HEK293 (cell line): ENCODE data around the gene POLD1.

Source experiments
- GLIS1 ChIP-seq: fragments of 450-650 bp; formaldehyde crosslinking; IDR thresholded peaks from 2 replicates; pipeline ENCODE4 v1.5.1; 2016; ENCODE audit warnings: missing biosample characterization, missing genetic modification characterization
- TCF7L2 ChIP-seq: IDR thresholded peaks from 2 replicates; pipeline ENCODE4 v1.6.1; 2011; ENCODE audit warnings: low read depth, mild to moderate bottlenecking, inconsistent platforms, low read length, moderate library complexity, borderline replicate concordance

GRCh38 chr19:50419580-50420035 is 35.5 kb downstream of the POLD1 start:
- TF ChIP-seq TCF7L2 (no peak), GLIS1 (no peak)
